Heart right ventricle (tissue), 16 donors: ENCODE results near the gene PINK1. TPM values are rescaled to one million over a fixed set of nuclear protein-coding genes. Genes with fewer than 3 reads are reported as not detected.

Source experiments
- ATAC-seq, 8 donors: fragments of 200-7000 bp; cut with Tn5 transposase; one replicate each; pipeline ENCODE4 v1.9.1; 2020; ENCODE audit warnings: mild to moderate bottlenecking in 8 of 8, moderate library complexity in 8 of 8, moderate number of reproducible peaks in 1 of 8
- DNase-seq, 2 donors: peaks; one replicate each; pipeline ENCODE4 v3.0.0-alpha.2; 2020
- H3K27ac ChIP-seq, 10 donors: fragments of 200-600 bp; sonication (generic) in 2 of 10; one replicate each; pipeline versions ENCODE4 v1.5.0 to v1.8.0; 2020 to 2022; ENCODE audit warnings: mild to moderate bottlenecking in 3 of 10
- H3K27me3 ChIP-seq, 7 donors: fragments of 200-600 bp; one replicate each; pipeline ENCODE4 v1.8.0; 2021 to 2022; ENCODE audit warnings: mild to moderate bottlenecking in 2 of 7
- H3K36me3 ChIP-seq, 9 donors: fragments of 200-600 bp; sonication (generic) in 1 of 9; one replicate each; pipeline versions ENCODE4 v1.5.0 to v1.8.0; 2020 to 2022; ENCODE audit warnings: mild to moderate bottlenecking in 2 of 9
- H3K4me1 ChIP-seq, 9 donors: fragments of 200-600 bp; sonication (generic) in 1 of 9; one replicate each; pipeline versions ENCODE4 v1.5.0 to v1.8.0; 2020 to 2022; ENCODE audit warnings: mild to moderate bottlenecking in 4 of 9
- H3K4me3 ChIP-seq, 10 donors: fragments of 200-600 bp; sonication (generic) in 2 of 10; one replicate each; pipeline versions ENCODE4 v1.5.0 to v1.8.0; 2020 to 2022; ENCODE audit warnings: mild to moderate bottlenecking in 7 of 10, moderate library complexity in 2 of 10
- H3K9me3 ChIP-seq, 11 donors: fragments of 200-600 bp in 10 of 11; sonication (generic) in 2 of 11; one replicate each; pipeline versions ENCODE4 v1.5.0 to v1.8.0; 2013 to 2022; ENCODE audit warnings: mild to moderate bottlenecking in 2 of 11, control low read depth in 1 of 11, moderate library complexity in 1 of 11
- WGBS, 2 donors: extraction: QIAGEN DNeasy Blood & Tissue Kit; methylation state at CpG; one replicate each; pipeline ENCODE4 v1.1.7; 2013; ENCODE audit warnings: inconsistent platforms in 1 of 2; 5-methylcytosine and 5-hydroxymethylcytosine counted together
- intact Hi-C, 10 donors: fragments of 100-400 bp; cut with DNase I; formaldehyde crosslinking; loops; one replicate each; pipeline versions ENCODE4 v1.11.1 to v1.14.2; 2022
- polyA plus RNA-seq, 2 donors: library from polyadenylated mRNA; stranded (reverse); fragments of 200-250 nt; gene quantifications; one replicate each; pipeline ENCODE4 v1.2.3, GENCODE V29; 2013
- total RNA-seq, 10 donors: library from RNA; stranded (reverse); fragmentation: NEBNext Ultra II Directional in 3 of 10; extraction: Animal tissue kit (Norgen Biotek cat#: 25700) in 3 of 10; gene quantifications; one replicate each; pipeline versions ENCODE4 v1.2.1 to v1.2.4, GENCODE V29; 2021 to 2023
- TF ChIP-seq, protein P1 (sequence below), 9 donors: fragments of 200-600 bp; sonication (generic) in 2 of 9; IDR thresholded peaks; one replicate each; pipeline versions ENCODE4 v1.5.0 to v1.8.0; 2021 to 2022; ENCODE audit warnings: antibody characterized with exemption in 9 of 9, mild to moderate bottlenecking in 5 of 9, moderate library complexity in 1 of 9
- donor health status: Arrhythmogenic right ventricular cardiomyopathy.
- donor health status: ischemic (EF 13 %, LVEDD 7.1; RV severe dilation, severe dysfunction).
- donor health status: healthy with polysubstance abuse.
- donor health status: DM: no; HTN: yes; CAD: no.
- donor health status: DM: no; HTN: no; CAD: no.
- donor health status: ischemic (EF 25% LVEDD 6.9; RV normal size, moderate dysfunction).
- donor health status: ischemic (EF 25% LVEDD 5.7; RV mildly dilated, moderate dysfunction).
- donor health status: healthy.
- donor health status: DM: yes; HTN: yes; CAD: no.
- donor health status: Ischemic cardiomyopathy.
- donor health status: ischemic (EF 35%, LVEDD 5.7; RV mildly dilated, moderate dysfunction).
- donor health status: nonischemic (EF 11% LVEDD 7.7; RV severe dilation, severe dysfunction).
- donor health status: DM: yes; HTN: yes; CAD: no.
- donor health status: PGD.
- donor health status: ischemic (EF 29% LVEDD 5.4; RV normal size, mild dysfunction).
- donor health status: nonischemic (EF 23%, LVEDD 6.1; RV moderate dilation, normal function).

PINK1 gene
- total and polyA plus RNA-seq, 12 donors = 180 to 315 (median 233) TPM

DNA sequence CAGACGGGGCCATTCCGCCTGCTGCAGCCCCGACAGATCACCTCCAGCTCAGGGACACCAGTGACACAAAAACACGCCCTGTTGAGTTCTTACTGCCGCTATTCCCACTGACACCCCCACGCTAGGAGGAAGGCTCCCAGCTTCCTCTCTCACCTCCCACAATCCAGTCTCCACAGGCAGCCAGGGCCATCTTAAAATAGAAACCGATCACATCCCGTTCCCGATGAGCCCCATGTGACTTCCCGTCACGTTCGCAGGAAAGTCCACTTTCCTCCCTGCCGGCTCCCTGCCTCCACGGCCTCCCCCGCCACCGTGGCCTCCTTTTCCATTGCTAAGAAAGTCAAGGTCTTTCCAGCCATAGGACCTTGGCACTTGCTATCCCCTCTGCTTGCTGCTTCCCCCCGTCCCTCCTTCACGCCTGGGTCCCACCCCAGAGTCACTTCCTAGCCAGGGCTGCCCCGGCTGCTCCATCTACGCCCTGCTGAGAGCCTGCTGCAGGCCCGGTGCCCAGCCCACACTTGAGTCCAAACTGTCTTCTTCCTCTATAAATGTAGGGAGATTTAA, 51.9 kb downstream of the PINK1 start:
- H3K27ac ChIP-seq = peak overlapping the region; percentile 87 to 96 (median 92)
- WGBS, 2 donors = 42 to 45% methylated on average over 21 of the region's 21 CpGs

DNA sequence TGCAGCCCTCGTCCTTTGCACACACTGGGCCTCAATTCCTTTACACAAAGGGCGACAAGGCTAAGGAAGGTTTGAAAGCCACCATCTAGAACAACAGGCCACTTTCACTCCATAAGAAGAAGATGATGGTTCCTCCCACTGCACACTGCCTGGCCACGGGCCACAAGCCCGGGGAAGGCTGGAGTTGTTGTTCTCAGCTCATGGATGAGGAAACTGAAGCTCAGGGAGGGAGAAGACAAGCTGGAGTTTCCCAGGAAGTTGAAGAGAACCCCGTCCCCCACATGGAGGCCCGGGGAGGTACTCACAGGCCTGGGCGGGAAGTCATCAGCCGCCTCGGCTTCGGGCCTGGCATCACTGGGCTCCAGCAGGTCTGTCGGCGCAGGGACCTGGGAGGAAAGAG, 52.5 kb downstream of the PINK1 start:
- no peaks in the 10 kb centered on the region for H3K27me3 ChIP-seq
- intact Hi-C loops = no loop called here
- WGBS, 2 donors = 56 to 74% methylated on average over 12 of the region's 12 CpGs
- peaks cover 0 to 7% (median 0%) of the 10 kb centered on the region in 9 donors for H3K36me3 ChIP-seq
- H3K9me3 ChIP-seq = no peaks in the 10 kb centered on the region
- H3K4me3 ChIP-seq = peak overlapping the region in 2 of 10 donors; percentile 59 to 63
- TF ChIP-seq, protein P1, sequence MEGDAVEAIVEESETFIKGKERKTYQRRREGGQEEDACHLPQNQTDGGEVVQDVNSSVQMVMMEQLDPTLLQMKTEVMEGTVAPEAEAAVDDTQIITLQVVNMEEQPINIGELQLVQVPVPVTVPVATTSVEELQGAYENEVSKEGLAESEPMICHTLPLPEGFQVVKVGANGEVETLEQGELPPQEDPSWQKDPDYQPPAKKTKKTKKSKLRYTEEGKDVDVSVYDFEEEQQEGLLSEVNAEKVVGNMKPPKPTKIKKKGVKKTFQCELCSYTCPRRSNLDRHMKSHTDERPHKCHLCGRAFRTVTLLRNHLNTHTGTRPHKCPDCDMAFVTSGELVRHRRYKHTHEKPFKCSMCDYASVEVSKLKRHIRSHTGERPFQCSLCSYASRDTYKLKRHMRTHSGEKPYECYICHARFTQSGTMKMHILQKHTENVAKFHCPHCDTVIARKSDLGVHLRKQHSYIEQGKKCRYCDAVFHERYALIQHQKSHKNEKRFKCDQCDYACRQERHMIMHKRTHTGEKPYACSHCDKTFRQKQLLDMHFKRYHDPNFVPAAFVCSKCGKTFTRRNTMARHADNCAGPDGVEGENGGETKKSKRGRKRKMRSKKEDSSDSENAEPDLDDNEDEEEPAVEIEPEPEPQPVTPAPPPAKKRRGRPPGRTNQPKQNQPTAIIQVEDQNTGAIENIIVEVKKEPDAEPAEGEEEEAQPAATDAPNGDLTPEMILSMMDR (IDR thresholded peaks at IDR 0.05) = no peak
- H3K27ac ChIP-seq = peak overlapping the region; percentile 73 to 96 (median 92)
- peak in 6 of 8 donors; percentile 12 to 36 (median 18) for ATAC-seq
- peaks cover 0 to 50% (median 30%) of the 10 kb centered on the region in 9 donors for H3K4me1 ChIP-seq
- no peak for DNase-seq

More for the DNA sequence above, 51.9 kb downstream of the PINK1 start:
- Histone ChIP-seq H3K9me3 (no peaks in the 10 kb centered on the region), H3K4me3 (peak overlapping the region; percentile 21 to 63 (median 52)), H3K36me3 (peaks cover 0 to 10% (median 0%) of the 10 kb centered on the region in 9 donors), H3K27me3 (no peaks in the 10 kb centered on the region), H3K4me1 (peaks cover 0 to 50% (median 30%) of the 10 kb centered on the region in 9 donors)
- ATAC-seq (peak; percentile 74 to 93 (median 88)), DNase-seq (peak; percentile 65 to 86)
- intact Hi-C loops = no loop called here
- TF ChIP-seq, protein P1 (IDR thresholded peaks at IDR 0.05) = no peak

DNA sequence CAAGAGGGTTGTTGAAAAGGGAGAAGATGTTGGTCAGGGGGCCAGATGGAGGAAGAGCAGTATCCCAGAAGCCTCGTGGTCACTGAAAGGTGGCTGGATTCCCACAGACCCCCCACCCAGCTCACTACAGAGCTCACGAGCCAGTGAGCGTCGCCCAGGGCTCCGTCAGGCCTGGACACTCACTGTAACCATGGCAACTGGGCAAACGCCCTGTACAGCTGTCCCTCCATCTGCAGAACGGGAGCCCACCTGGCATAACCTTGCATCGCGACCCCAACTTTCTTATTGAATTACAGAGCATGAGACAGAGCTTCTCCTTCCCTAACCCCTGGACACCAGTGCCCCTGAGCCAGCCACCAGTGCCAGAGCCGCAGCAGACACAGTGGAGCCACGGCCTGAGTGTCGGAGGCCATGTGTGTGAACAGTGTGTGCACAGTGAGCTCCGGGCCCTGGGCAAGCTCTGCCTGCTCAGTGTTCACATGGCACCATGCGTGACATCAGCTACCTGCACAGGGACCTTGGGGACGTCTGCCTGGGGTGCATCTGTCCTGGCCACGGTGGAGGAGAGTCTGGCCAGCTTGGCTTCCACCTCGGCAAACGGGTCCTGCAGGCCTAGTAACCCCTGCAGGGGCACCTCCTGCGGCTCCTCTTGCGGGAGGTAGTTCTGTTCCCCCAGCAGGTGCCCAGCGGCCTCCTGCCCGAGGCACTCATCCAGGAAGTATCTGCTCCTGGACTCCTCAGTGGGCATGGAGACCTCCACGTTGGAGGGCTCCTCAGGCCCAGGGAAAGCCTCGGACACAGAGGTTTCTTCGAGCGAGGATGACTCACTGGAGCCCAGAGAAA, 53.8 kb downstream of the PINK1 start:
- H3K4me1 ChIP-seq = peaks cover 0 to 44% (median 30%) of the 10 kb centered on the region in 9 donors
- TF ChIP-seq, protein P1 (IDR thresholded peaks at IDR 0.05) = no peak
- H3K36me3 ChIP-seq = no peaks in the 10 kb centered on the region
- H3K9me3 ChIP-seq = peaks cover 0 to 5% (median 0%) of the 10 kb centered on the region in 11 donors
- H3K27ac ChIP-seq = no peak overlapping the region
- H3K4me3 ChIP-seq = no peak overlapping the region
- H3K27me3 ChIP-seq = no peaks in the 10 kb centered on the region
- ATAC-seq (no peak), DNase-seq (no peak)
- intact Hi-C loops = no loop called here
- 88 to 89% methylated on average over 26 of the region's 26 CpGs for WGBS, 2 donors

DNA sequence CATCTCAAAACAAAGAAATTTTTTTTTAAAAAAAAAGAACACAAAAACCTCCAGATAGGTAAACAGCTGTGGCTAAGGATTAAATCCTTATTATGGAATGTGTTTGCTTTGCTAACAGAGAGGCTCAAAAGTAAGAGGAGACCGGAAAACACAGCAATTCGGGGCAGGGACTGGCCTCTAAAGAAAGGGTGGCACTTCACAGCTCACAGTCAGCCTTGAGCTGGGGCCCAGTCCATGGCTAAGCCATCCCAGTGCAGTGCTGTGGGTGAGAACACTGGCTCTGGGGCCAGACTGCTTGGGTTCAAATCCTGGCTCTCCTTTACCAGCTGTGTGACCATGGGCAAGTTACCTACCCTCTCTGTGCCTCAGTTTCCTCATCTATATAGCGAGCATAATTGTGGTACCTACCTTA, 56.4 kb downstream of the PINK1 start:
- intact Hi-C loops = loop anchor here in 1 of 10 donors (10.0 kb wide), 1 partner anchor 95 kb away; the partner anchor contains the start of gene HP1BP3
- Histone ChIP-seq H3K4me1 (peaks cover 0 to 21% (median 15%) of the 10 kb centered on the region in 9 donors), H3K27ac (no peak overlapping the region), H3K27me3 (no peaks in the 10 kb centered on the region), H3K36me3 (no peaks in the 10 kb centered on the region), H3K9me3 (peaks cover 0 to 7% (median 0%) of the 10 kb centered on the region in 11 donors), H3K4me3 (no peak overlapping the region)
- ATAC-seq (no peak), DNase-seq (no peak)
- TF ChIP-seq, protein P1 (IDR thresholded peaks at IDR 0.05) = no peak
- 93 to 97% methylated on average over 3 of the region's 3 CpGs for WGBS, 2 donors
